Measurements from ENCODE around the gene CTU2. TPM values are rescaled to one million over a fixed set of nuclear protein-coding genes. Genes with fewer than 3 reads are reported as not detected.

The CTU2 gene
- total RNA-seq, 2 donors from 2014 or later = 22.4 to 33.6 TPM

- H3K27ac Mint-ChIP-seq = peak within 1 kb of the TSS; percentile 56
- ATAC-seq (peak; percentile 86), DNase-seq (peak; percentile 79 to 87 (median 85))
- peaks cover 36% of the 10 kb centered on the region for H3K4me1 Mint-ChIP-seq
- peak within 1 kb of the TSS; percentile 87 for H3K4me3 Mint-ChIP-seq
- H3K27me3 Mint-ChIP-seq = no peaks in the 10 kb centered on the region
- no peaks in the 10 kb centered on the region for H3K9me3 ChIP-seq (ENCODE audit: control insufficient read depth, low read length, poor library complexity, severe bottlenecking)
- no peaks in the 10 kb centered on the region for H3K36me3 Mint-ChIP-seq (ENCODE audit: low read depth)
Measured at GRCh38 chr16:88686439-88687253, 19.7 kb upstream of the CTU2 start, which contains the start of gene SNAI3. Gene SNAI3, minus strand, starts transcription at chr16:88686507. Its CDS starts 101 bp downstream, at chr16:88686406.

- Mint-ChIP-seq H3K27me3 (no peaks in the 10 kb centered on the region), H3K27ac (no peak overlapping the region), H3K4me1 (peaks cover 33% of the 10 kb centered on the region), H3K36me3 (ENCODE audit: low read depth) (no peaks in the 10 kb centered on the region), H3K4me3 (peak overlapping the region; percentile 5)
- H3K9me3 ChIP-seq (ENCODE audit: control insufficient read depth, low read length, poor library complexity, severe bottlenecking) = no peaks in the 10 kb centered on the region
- no peak for DNase-seq
- no peak for ATAC-seq
Measured at GRCh38 chr16:88687254-88687576, 19.1 kb upstream of the CTU2 start.

GRCh38 chr16:88687676-88688012, 18.7 kb upstream of the CTU2 start:
- H3K27me3 Mint-ChIP-seq = no peaks in the 10 kb centered on the region
- peaks cover 32% of the 10 kb centered on the region for H3K4me1 Mint-ChIP-seq
- no peaks in the 10 kb centered on the region for H3K36me3 Mint-ChIP-seq (ENCODE audit: low read depth)
- no peak overlapping the region for H3K4me3 Mint-ChIP-seq
- no peaks in the 10 kb centered on the region for H3K9me3 ChIP-seq (ENCODE audit: control insufficient read depth, low read length, poor library complexity, severe bottlenecking)
- no peak for ATAC-seq
- DNase-seq = no peak
- H3K27ac Mint-ChIP-seq = no peak overlapping the region

GRCh38 chr16:88688013-88688778, 18.1 kb upstream of the CTU2 start:
- Mint-ChIP-seq H3K27me3 (no peaks in the 10 kb centered on the region), H3K4me1 (peaks cover 34% of the 10 kb centered on the region), H3K36me3 (ENCODE audit: low read depth) (no peaks in the 10 kb centered on the region), H3K4me3 (no peak overlapping the region), H3K27ac (no peak overlapping the region)
- H3K9me3 ChIP-seq (ENCODE audit: control insufficient read depth, low read length, poor library complexity, severe bottlenecking) = no peaks in the 10 kb centered on the region
- DNase-seq = no peak
- ATAC-seq = no peak

GRCh38 chr16:88690341-88691128, 15.8 kb upstream of the CTU2 start:
- H3K36me3 Mint-ChIP-seq (ENCODE audit: low read depth) = no peaks in the 10 kb centered on the region
- no peaks in the 10 kb centered on the region for H3K9me3 ChIP-seq (ENCODE audit: control insufficient read depth, low read length, poor library complexity, severe bottlenecking)
- peaks cover 34% of the 10 kb centered on the region for H3K4me1 Mint-ChIP-seq
- peak overlapping the region; percentile 84 for H3K4me3 Mint-ChIP-seq
- DNase-seq (no peak), ATAC-seq (no peak)
- H3K27ac Mint-ChIP-seq = peak overlapping the region; percentile 93
- H3K27me3 Mint-ChIP-seq = no peaks in the 10 kb centered on the region

GRCh38 chr16:88691129-88691813, 15.0 kb upstream of the CTU2 start:
- no peaks in the 10 kb centered on the region for H3K9me3 ChIP-seq (ENCODE audit: control insufficient read depth, low read length, poor library complexity, severe bottlenecking)
- DNase-seq (no peak), ATAC-seq (no peak)
- peaks cover 34% of the 10 kb centered on the region for H3K4me1 Mint-ChIP-seq
- peak overlapping the region; percentile 84 for H3K4me3 Mint-ChIP-seq
- peak overlapping the region; percentile 93 for H3K27ac Mint-ChIP-seq
- no peaks in the 10 kb centered on the region for H3K36me3 Mint-ChIP-seq (ENCODE audit: low read depth)
- no peaks in the 10 kb centered on the region for H3K27me3 Mint-ChIP-seq

GRCh38 chr16:88691924-88692560, 14.3 kb upstream of the CTU2 start:
- peak overlapping the region; percentile 93 for H3K27ac Mint-ChIP-seq
- no peaks in the 10 kb centered on the region for H3K27me3 Mint-ChIP-seq
- H3K36me3 Mint-ChIP-seq (ENCODE audit: low read depth) = no peaks in the 10 kb centered on the region
- DNase-seq = no peak
- H3K4me1 Mint-ChIP-seq = peaks cover 34% of the 10 kb centered on the region
- peak; percentile 55 for ATAC-seq
- no peaks in the 10 kb centered on the region for H3K9me3 ChIP-seq (ENCODE audit: control insufficient read depth, low read length, poor library complexity, severe bottlenecking)
- peak overlapping the region; percentile 75 for H3K4me3 Mint-ChIP-seq

GRCh38 chr16:88692861-88693260, 13.4 kb upstream of the CTU2 start:
- Mint-ChIP-seq H3K27ac (peak overlapping the region; percentile 93), H3K36me3 (ENCODE audit: low read depth) (no peaks in the 10 kb centered on the region), H3K4me1 (peaks cover 38% of the 10 kb centered on the region), H3K27me3 (no peaks in the 10 kb centered on the region), H3K4me3 (peak overlapping the region; percentile 75)
- DNase-seq = no peak
- peak; percentile 49 for ATAC-seq
- no peaks in the 10 kb centered on the region for H3K9me3 ChIP-seq (ENCODE audit: control insufficient read depth, low read length, poor library complexity, severe bottlenecking)

GRCh38 chr16:88693420-88694177, 12.7 kb upstream of the CTU2 start:
- H3K4me3 Mint-ChIP-seq = peak overlapping the region; percentile 75
- DNase-seq = no peak

GRCh38 chr16:88694221-88695087, 11.8 kb upstream of the CTU2 start:
- Mint-ChIP-seq H3K27ac (no peak overlapping the region), H3K36me3 (ENCODE audit: low read depth) (no peaks in the 10 kb centered on the region), H3K4me1 (peaks cover 32% of the 10 kb centered on the region), H3K4me3 (peak overlapping the region; percentile 52), H3K27me3 (no peaks in the 10 kb centered on the region)
- H3K9me3 ChIP-seq (ENCODE audit: control insufficient read depth, low read length, poor library complexity, severe bottlenecking) = no peaks in the 10 kb centered on the region
- DNase-seq (no peak), ATAC-seq (no peak)

More at GRCh38 chr16:88693420-88694177, 12.7 kb upstream of the CTU2 start:
- peaks cover 39% of the 10 kb centered on the region for H3K4me1 Mint-ChIP-seq
- no peaks in the 10 kb centered on the region for H3K9me3 ChIP-seq (ENCODE audit: control insufficient read depth, low read length, poor library complexity, severe bottlenecking)
- ATAC-seq = peak; percentile 15
- H3K27ac Mint-ChIP-seq = peak overlapping the region; percentile 93
- H3K27me3 Mint-ChIP-seq = no peaks in the 10 kb centered on the region
- H3K36me3 Mint-ChIP-seq (ENCODE audit: low read depth) = no peaks in the 10 kb centered on the region

GRCh38 chr16:88695218-88695617, 11.1 kb upstream of the CTU2 start:
- Mint-ChIP-seq H3K36me3 (ENCODE audit: low read depth) (no peaks in the 10 kb centered on the region), H3K4me3 (no peak overlapping the region), H3K27me3 (no peaks in the 10 kb centered on the region), H3K27ac (no peak overlapping the region), H3K4me1 (peaks cover 38% of the 10 kb centered on the region)
- no peaks in the 10 kb centered on the region for H3K9me3 ChIP-seq (ENCODE audit: control insufficient read depth, low read length, poor library complexity, severe bottlenecking)
- no peak for ATAC-seq
- DNase-seq = no peak

Data from T-helper 17 cell (primary cell).